Brain microvascular endothelial cell (primary cell): ENCODE measurements around the gene MFSD6L.

Experiments used
- DNase-seq: peaks from one replicate; pipeline ENCODE4 v3.0.0-alpha.2; 2020
- H3K27ac ChIP-seq: fragments of 250-450 bp; sonication (Bioruptor Pico); 2 replicates; pipeline ENCODE4 v1.5.1; 2020; ENCODE audit warnings: mild to moderate bottlenecking, moderate library complexity
- H3K27me3 ChIP-seq: fragments of 250-450 bp; sonication (Bioruptor Pico); replicated peaks from 2 replicates; pipeline ENCODE4 v1.5.1; 2020; ENCODE audit warnings: mild to moderate bottlenecking
- H3K36me3 ChIP-seq: fragments of 250-450 bp; sonication (Bioruptor Pico); replicated peaks from 2 replicates; pipeline ENCODE4 v1.5.1; 2020; ENCODE audit warnings: mild to moderate bottlenecking
- H3K4me3 ChIP-seq: 2 replicates; pipeline ENCODE4 v1.5.1; 2011; ENCODE audit warnings: low read depth, mild to moderate bottlenecking, control low read depth, low read length, moderate library complexity
- in situ Hi-C: cut with HindIII; loops from 2 replicates; pipeline ENCODE4 v1.10.0; 2017; ENCODE audit warnings: low sequenced_read_pairs, low pct_ligation_motif_present
- TF ChIP-seq, protein P1 (sequence below): IDR thresholded peaks from 2 replicates; pipeline ENCODE4 v1.5.1; 2011; ENCODE audit warnings: low read depth, mild to moderate bottlenecking, moderate library complexity, low read length, control low read depth, inconsistent platforms; ENCODE audit errors: missing control alignments

Gene MFSD6L

DNA sequence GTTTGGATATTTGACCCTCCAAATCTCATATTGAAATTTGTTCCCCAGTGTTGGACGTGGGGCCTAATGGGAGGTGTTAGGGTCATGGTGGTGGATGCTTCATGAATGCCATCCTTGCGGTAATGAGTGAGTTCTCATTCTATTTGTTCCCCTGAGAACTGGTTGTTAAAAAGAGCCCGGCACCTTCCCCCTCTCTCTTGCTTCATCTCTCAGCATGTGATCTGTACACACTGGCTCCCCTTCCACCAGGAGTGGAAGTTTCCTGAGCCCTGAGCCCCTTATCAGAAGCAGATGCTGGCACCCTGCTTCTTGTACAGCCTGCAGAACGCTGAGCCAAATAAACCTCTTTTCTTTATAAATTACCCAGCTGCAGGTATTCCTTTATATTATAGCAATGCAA lies 42.7 kb upstream of the MFSD6L start:
- Histone ChIP-seq H3K27me3 (no peaks in the 10 kb centered on the region), H3K4me3 (no peak overlapping the region), H3K36me3 (no peaks in the 10 kb centered on the region), H3K27ac (no peak overlapping the region)
- in situ Hi-C loops, result no loop called here
- TF ChIP-seq, protein P1, sequence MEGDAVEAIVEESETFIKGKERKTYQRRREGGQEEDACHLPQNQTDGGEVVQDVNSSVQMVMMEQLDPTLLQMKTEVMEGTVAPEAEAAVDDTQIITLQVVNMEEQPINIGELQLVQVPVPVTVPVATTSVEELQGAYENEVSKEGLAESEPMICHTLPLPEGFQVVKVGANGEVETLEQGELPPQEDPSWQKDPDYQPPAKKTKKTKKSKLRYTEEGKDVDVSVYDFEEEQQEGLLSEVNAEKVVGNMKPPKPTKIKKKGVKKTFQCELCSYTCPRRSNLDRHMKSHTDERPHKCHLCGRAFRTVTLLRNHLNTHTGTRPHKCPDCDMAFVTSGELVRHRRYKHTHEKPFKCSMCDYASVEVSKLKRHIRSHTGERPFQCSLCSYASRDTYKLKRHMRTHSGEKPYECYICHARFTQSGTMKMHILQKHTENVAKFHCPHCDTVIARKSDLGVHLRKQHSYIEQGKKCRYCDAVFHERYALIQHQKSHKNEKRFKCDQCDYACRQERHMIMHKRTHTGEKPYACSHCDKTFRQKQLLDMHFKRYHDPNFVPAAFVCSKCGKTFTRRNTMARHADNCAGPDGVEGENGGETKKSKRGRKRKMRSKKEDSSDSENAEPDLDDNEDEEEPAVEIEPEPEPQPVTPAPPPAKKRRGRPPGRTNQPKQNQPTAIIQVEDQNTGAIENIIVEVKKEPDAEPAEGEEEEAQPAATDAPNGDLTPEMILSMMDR, result no peak
- DNase-seq, result no peak

DNA sequence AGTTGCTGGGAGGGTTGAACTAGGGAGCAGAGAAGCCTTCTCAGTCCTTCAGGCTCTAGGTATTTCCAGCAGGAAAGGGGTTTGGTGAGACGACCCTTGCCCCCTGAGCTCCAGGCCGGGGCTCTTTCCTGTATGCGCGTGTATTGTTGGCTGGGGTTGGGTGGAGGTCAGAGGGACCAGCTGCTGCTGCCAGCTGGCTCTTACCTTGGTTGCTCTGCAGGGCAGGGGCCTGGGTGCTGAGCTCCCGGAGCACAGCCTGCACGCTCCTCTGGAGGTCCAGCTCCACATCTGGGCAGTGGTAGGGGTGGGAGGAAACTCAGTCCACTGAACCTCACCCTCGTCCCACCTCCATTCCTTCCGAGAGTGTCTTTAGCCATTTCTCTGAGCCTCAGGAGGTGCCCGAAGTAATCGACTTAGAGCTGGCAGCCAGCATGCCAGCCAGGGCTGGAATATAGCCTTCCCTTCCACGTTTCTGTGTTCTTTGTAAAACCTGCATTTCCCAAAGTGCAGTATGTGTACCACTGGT lies 40.3 kb upstream of the MFSD6L start:
- TF ChIP-seq, protein P1, result no peak
- no peak for DNase-seq
- Histone ChIP-seq H3K36me3 (no peaks in the 10 kb centered on the region), H3K4me3 (no peak overlapping the region), H3K27ac (no peak overlapping the region), H3K27me3 (no peaks in the 10 kb centered on the region)
- in situ Hi-C loops, result no loop called here

DNA sequence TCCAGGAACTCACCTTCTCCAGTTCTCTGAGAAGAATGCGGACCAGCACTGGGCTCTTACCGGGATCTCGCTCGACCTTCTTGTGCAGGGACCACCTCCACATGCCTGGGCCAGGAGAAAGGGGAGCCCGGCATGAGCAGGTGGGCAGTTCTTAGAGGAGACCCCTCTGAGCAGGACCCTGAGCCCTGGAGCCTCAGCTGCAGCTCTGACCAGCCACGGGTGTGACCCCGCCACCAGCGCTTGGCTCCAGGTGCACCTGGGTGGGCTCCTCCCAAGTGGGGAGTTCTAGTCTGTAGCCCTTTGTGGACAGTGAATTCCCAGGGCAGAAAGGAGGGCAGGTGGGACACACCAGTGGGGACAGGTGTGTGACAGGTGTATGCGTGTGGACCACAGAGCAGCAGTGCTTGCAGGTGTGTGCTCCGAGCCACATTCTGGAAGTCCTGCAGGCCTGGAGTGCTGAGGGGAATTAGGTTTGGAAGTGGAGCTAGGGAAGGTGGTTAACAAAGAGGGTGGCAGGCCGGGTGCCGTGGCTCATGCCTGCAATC lies 39.5 kb upstream of the MFSD6L start:
- in situ Hi-C loops, result no loop called here
- no peak for DNase-seq
- H3K4me3 ChIP-seq, result no peak overlapping the region
- TF ChIP-seq, protein P1, result no peak
- H3K27ac ChIP-seq, result no peak overlapping the region
- H3K36me3 ChIP-seq, result no peaks in the 10 kb centered on the region
- no peaks in the 10 kb centered on the region for H3K27me3 ChIP-seq

DNA sequence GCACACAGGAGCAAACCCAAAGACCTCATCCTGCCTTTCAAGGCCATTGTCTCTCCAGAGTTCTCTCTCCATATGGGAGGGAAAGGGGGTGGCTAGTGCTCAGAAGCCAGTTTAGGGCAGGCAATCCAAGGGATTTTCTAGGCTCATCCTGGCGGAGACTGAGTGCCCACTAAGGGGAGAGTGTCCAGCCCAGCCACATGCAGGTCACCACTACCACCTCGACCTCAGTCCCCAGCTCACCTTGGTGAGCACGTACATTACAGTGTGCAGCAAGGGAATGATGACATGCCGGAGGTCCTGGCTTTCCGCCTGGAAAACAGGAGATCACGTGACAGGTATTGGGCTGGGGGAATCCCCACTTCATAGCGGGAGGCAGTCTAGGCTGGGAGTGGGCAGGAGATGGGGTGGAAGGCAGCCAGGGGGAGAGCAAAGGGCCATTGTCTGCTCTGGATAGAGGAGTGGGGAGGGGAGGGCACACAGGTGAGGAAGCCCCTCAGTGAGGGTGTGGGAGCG lies 38.5 kb upstream of the MFSD6L start:
- in situ Hi-C loops, result no loop called here
- no peak overlapping the region for H3K4me3 ChIP-seq
- no peak overlapping the region for H3K27ac ChIP-seq
- H3K27me3 ChIP-seq, result no peaks in the 10 kb centered on the region
- no peaks in the 10 kb centered on the region for H3K36me3 ChIP-seq
- DNase-seq, result no peak
- TF ChIP-seq, protein P1, result no peak

DNA sequence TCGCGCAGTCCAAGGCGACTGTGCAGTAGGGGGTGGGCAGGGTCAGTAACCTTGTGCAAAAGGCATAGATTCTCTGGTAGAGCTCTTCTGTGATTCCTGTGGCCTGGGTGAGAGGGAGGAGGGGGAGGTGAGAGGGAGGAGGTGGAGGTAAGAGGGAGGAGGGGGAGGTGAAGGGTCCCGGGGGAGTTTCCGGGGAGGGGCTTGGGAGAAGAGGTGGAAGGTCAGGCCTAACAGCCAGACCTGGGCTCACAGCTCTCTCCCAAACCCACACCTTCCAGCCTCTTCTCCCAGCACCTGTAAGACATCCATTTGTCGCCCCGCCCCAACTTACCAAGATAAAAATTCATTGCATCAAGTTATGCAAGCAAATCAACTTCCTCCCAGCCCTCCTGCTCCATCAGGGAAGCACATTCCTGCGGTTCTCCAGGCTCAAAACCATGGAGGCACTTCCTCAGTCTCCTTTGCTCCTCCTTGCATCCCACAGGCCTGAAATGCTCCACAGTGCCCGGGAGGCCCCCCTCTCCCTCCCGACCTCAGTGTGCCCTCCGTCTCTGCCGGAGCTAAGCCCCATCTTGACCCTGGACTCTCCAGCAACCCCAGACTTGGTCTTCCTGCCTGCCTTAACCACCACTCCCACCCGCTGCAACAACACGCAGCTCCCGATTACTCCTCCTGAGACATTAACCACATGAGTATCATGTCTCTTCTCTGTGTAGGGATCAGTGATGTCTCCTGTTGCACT lies 37.8 kb upstream of the MFSD6L start:
- Histone ChIP-seq H3K27me3 (no peaks in the 10 kb centered on the region), H3K27ac (no peak overlapping the region), H3K36me3 (no peaks in the 10 kb centered on the region), H3K4me3 (no peak overlapping the region)
- in situ Hi-C loops, result no loop called here
- no peak for DNase-seq
- TF ChIP-seq, protein P1, result no peak
